Measurements from ENCODE around the gene PAQR7.

Gene PAQR7

GRCh38 chr1:25911162-25911561 is 35.7 kb upstream of the PAQR7 start:
- H3K9ac ChIP-seq (ENCODE audit: low read length): no peak overlapping the region
- H3K9me3 ChIP-seq (ENCODE audit: low read length): no peaks in the 10 kb centered on the region
- peaks cover 5% of the 10 kb centered on the region for H3K4me1 ChIP-seq (ENCODE audit: insufficient read depth, low read length)
- no peak overlapping the region for H3K27ac ChIP-seq (ENCODE audit: low read depth, low read length)
- H3K27me3 ChIP-seq (ENCODE audit: control insufficient read depth in 1 of 2, insufficient read depth in 2 of 2, low read length in 2 of 2): no peaks in the 10 kb centered on the region
- no peaks in the 10 kb centered on the region for H3K36me3 ChIP-seq (ENCODE audit: insufficient read depth, low read length)
- H3K4me3 ChIP-seq (ENCODE audit: low read depth in 1 of 2, low read length in 2 of 2): no peak overlapping the region

DNA sequence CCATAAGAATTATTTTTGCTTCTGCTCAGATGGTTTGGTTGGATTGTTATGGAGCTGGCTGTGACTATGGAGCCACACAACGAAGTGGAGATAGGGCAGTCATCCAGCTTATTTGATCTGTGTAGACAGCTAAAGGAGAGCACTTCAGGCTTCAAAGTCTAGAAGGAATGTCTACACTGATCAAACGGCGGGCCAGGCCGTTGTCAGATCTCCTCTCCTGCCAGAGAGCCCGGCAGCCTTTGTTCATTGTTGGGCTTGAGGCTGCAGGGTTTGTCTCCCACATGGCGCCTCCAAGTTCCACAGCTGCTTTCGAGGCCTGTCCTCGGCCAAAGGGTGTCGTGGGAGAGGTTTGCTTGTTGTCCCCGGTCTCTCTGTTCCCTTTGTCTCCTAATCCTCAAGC is 33.5 kb upstream of the PAQR7 start:
- Histone ChIP-seq H3K4me1 (ENCODE audit: insufficient read depth, low read length) (peaks cover 16% of the 10 kb centered on the region), H3K27ac (ENCODE audit: low read depth, low read length) (no peak overlapping the region), H3K4me3 (ENCODE audit: low read depth in 1 of 2, low read length in 2 of 2) (peak overlapping the region in 1 of 2 donors; percentile 13), H3K27me3 (ENCODE audit: control insufficient read depth in 1 of 2, insufficient read depth in 2 of 2, low read length in 2 of 2) (no peaks in the 10 kb centered on the region), H3K36me3 (ENCODE audit: insufficient read depth, low read length) (no peaks in the 10 kb centered on the region), H3K9ac (ENCODE audit: low read length) (no peak overlapping the region), H3K9me3 (ENCODE audit: low read length) (no peaks in the 10 kb centered on the region)

DNA sequence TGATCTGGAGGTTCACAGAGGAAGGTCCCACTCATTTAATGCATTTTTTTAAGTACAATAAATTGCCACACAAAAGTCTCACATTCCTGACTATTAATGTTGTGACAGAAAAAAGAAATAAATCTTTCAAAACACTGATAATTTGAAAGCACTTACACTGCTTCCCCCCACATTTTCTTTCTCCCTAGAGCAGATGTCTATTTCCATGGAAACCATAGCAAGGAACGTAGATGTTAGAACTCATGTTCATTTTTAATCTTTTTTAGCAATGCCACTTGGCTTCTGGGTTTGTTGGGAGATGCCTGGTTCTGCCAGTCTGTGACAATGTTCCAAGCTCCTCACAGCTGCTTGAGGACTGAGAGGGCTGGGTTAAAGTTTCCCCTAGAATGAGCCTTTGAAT is 32.7 kb upstream of the PAQR7 start:
- H3K9ac ChIP-seq (ENCODE audit: low read length): no peak overlapping the region
- no peaks in the 10 kb centered on the region for H3K36me3 ChIP-seq (ENCODE audit: insufficient read depth, low read length)
- no peak overlapping the region for H3K27ac ChIP-seq (ENCODE audit: low read depth, low read length)
- no peaks in the 10 kb centered on the region for H3K27me3 ChIP-seq (ENCODE audit: control insufficient read depth in 1 of 2, insufficient read depth in 2 of 2, low read length in 2 of 2)
- no peak overlapping the region for H3K4me3 ChIP-seq (ENCODE audit: low read depth in 1 of 2, low read length in 2 of 2)
- H3K9me3 ChIP-seq (ENCODE audit: low read length): no peaks in the 10 kb centered on the region
- peaks cover 16% of the 10 kb centered on the region for H3K4me1 ChIP-seq (ENCODE audit: insufficient read depth, low read length)

DNA sequence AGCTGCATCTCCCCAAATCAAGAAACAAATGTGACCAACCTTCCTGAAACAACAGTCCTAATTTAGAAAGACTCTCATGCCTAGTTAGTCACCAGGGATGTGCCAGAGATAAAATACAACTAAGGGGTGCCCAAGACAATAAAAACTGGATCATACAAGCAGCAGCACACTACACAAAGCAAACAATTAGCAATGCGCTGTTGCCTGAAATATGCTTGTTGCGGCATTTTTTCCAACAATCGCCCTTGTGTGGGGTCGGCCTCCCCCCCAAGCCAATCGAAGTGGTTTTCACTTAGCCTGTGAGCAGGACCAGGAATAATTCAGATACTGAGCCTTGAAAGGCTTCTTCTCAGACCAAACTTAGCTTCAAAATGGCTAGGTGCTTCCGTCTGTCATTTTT is 32.1 kb upstream of the PAQR7 start:
- Histone ChIP-seq H3K4me3 (ENCODE audit: low read depth in 1 of 2, low read length in 2 of 2) (no peak overlapping the region), H3K9ac (ENCODE audit: low read length) (no peak overlapping the region), H3K9me3 (ENCODE audit: low read length) (no peaks in the 10 kb centered on the region), H3K4me1 (ENCODE audit: insufficient read depth, low read length) (peaks cover 16% of the 10 kb centered on the region), H3K27me3 (ENCODE audit: control insufficient read depth in 1 of 2, insufficient read depth in 2 of 2, low read length in 2 of 2) (no peaks in the 10 kb centered on the region), H3K36me3 (ENCODE audit: insufficient read depth, low read length) (no peaks in the 10 kb centered on the region), H3K27ac (ENCODE audit: low read depth, low read length) (no peak overlapping the region)

DNA sequence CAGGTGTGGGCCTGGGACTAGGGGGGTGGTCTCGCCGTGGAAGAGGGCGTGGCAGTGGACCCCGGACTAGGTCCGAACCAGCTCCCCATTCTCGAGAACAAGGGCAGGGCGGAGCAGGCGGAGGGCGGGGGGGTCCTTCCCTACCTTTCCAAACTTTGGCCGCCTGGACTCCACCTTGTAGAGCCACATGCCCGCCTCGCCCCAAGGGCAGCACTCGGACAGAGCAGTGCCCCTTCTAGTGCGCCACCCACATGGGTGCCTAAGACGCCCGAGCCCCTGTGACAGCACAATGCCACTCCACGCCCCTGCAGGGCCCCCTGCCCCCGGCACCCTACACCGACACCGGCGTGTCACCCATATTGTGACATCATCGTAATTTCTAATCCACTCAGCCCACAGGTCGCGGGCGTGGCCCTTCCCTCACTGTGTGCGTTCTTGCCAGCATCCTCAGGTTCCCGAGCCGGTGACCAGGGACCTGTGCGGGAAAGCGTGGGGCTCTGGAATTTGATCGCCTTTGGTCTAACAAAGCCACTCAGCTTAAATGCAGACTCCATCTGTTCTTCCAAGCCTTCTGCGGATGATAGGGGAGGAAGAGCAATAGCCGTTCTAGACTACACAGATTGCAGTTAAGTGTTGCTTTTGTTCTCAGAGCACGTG is 31.3 kb upstream of the PAQR7 start:
- Histone ChIP-seq H3K27me3 (ENCODE audit: control insufficient read depth in 1 of 2, insufficient read depth in 2 of 2, low read length in 2 of 2) (no peaks in the 10 kb centered on the region), H3K9ac (ENCODE audit: low read length) (no peak overlapping the region), H3K9me3 (ENCODE audit: low read length) (no peaks in the 10 kb centered on the region), H3K36me3 (ENCODE audit: insufficient read depth, low read length) (no peaks in the 10 kb centered on the region), H3K27ac (ENCODE audit: low read depth, low read length) (peak overlapping the region; percentile 44), H3K4me1 (ENCODE audit: insufficient read depth, low read length) (peaks cover 16% of the 10 kb centered on the region), H3K4me3 (ENCODE audit: low read depth in 1 of 2, low read length in 2 of 2) (peak overlapping the region; percentile 45 to 68)

DNA sequence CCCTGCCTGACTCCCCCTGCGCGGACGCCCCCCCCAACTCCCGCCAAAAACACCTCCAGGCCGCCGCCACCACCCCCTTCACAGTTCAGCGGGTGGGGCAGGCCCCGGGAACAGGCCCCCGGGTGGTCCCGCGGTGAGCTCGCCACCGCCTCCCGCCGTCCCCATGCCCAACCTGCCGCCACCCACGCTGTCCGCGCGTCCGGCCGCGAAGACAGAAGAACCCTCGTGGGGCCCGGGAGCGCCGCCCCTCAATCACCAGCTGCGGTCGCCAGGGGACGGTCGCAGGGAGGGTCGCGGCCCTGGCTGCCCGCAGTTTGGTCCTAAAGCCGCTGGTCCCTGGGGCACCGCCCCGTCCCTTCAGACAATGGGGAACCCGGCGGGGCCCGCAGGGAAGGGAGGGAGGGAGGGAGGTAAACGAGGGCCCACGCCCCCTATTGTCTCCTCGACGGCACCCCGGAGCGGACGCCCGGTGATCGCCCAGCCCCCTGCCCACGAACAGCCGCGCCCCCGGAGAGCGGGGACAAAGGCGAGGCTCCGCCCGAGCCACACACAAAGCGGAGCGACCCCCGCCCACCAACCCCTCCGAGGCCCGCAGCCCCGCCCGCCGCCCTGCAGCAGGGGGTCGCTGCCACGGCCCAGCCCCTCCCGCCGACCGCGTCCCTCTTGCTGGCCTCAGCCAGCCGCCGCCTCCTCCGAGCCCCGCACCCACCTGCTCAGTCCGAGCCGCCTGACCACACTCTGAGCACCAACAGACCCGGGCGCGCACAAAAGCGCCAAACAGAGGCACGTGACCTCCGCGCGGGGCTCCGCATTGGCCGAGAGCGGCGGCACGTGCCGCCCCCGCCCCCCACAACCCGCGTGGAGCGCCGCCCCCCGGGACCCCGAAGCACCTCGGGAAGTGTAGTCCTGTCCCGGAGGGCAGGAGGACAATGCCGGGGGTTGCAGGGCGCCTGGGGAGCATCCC is 30.5 kb upstream of the PAQR7 start, which contains the start of gene STMN1:
TSS of gene STMN1 (minus strand) at position 740 of the 964 bp plus-strand sequence. CDS start 1,743 bp downstream, outside the sequence.
- Histone ChIP-seq H3K27me3 (ENCODE audit: control insufficient read depth in 1 of 2, insufficient read depth in 2 of 2, low read length in 2 of 2) (no peaks in the 10 kb centered on the region), H3K4me1 (ENCODE audit: insufficient read depth, low read length) (peaks cover 16% of the 10 kb centered on the region), H3K9me3 (ENCODE audit: low read length) (no peaks in the 10 kb centered on the region), H3K9ac (ENCODE audit: low read length) (peak within 1 kb of the TSS; percentile 66), H3K4me3 (ENCODE audit: low read depth in 1 of 2, low read length in 2 of 2) (peak within 1 kb of the TSS; percentile 87 to 90), H3K27ac (ENCODE audit: low read depth, low read length) (peak within 1 kb of the TSS; percentile 44), H3K36me3 (ENCODE audit: insufficient read depth, low read length) (peaks cover 6% of the 10 kb centered on the region)

- H3K9me3 ChIP-seq (ENCODE audit: low read length): no peaks in the 10 kb centered on the region
- peak overlapping the region; percentile 66 for H3K9ac ChIP-seq (ENCODE audit: low read length)
- H3K27me3 ChIP-seq (ENCODE audit: control insufficient read depth in 1 of 2, insufficient read depth in 2 of 2, low read length in 2 of 2): no peaks in the 10 kb centered on the region
- H3K27ac ChIP-seq (ENCODE audit: low read depth, low read length): peak overlapping the region; percentile 19
- peak overlapping the region; percentile 30 to 90 for H3K4me3 ChIP-seq (ENCODE audit: low read depth in 1 of 2, low read length in 2 of 2)
- H3K4me1 ChIP-seq (ENCODE audit: insufficient read depth, low read length): peaks cover 16% of the 10 kb centered on the region
- peaks cover 11% of the 10 kb centered on the region for H3K36me3 ChIP-seq (ENCODE audit: insufficient read depth, low read length)
These were observed 29.6 kb upstream of the PAQR7 start for GRCh38 chr1:25904943-25905679.

DNA sequence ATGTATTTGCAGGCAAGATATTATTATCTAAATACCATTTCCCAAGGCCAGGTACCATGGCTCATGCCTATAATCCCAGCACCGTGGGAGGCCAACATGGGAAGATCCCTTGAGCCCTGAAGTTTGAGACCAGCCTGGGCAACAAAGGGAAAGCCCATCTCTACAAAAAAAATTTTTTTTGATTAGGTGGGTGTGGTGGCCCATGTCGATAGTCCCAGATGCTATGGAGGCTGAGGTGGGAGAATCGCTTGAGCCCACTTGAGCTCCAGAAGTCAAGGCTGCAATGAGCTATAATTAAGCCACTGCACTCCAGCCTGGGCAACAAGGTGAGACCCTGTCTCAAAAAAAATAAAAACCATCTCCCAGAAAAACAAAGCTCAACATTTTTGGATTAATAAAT is 28.5 kb upstream of the PAQR7 start:
- Histone ChIP-seq H3K4me1 (ENCODE audit: insufficient read depth, low read length) (peaks cover 16% of the 10 kb centered on the region), H3K27ac (ENCODE audit: low read depth, low read length) (no peak overlapping the region), H3K4me3 (ENCODE audit: low read depth in 1 of 2, low read length in 2 of 2) (no peak overlapping the region)

DNA sequence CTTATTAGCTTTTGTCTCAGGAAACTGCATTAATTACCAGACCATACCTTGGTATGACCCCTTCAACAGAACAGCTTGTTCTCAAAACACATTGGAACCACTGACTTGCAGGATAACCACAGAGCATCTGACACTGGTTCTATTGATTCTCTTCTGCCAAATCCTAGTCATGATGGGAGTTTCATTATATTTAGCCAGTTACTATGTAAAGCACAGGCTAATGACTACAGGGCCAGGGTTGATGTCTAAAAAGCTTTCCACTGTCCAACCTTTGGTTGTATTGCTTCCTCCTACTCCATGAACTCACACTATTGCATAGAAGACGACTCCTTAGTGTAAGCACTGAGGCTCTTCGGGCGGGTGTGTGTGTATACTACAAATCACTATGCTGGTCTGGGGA is 27.0 kb upstream of the PAQR7 start:
- Histone ChIP-seq H3K27ac (ENCODE audit: low read depth, low read length) (no peak overlapping the region), H3K27me3 (ENCODE audit: control insufficient read depth in 1 of 2, insufficient read depth in 2 of 2, low read length in 2 of 2) (no peaks in the 10 kb centered on the region), H3K4me3 (ENCODE audit: low read depth in 1 of 2, low read length in 2 of 2) (no peak overlapping the region), H3K9ac (ENCODE audit: low read length) (no peak overlapping the region), H3K9me3 (ENCODE audit: low read length) (no peaks in the 10 kb centered on the region), H3K4me1 (ENCODE audit: insufficient read depth, low read length) (peaks cover 16% of the 10 kb centered on the region), H3K36me3 (ENCODE audit: insufficient read depth, low read length) (peaks cover 24% of the 10 kb centered on the region)

More for the DNA sequence above, 28.5 kb upstream of the PAQR7 start:
- H3K36me3 ChIP-seq (ENCODE audit: insufficient read depth, low read length): peaks cover 19% of the 10 kb centered on the region
- no peak overlapping the region for H3K9ac ChIP-seq (ENCODE audit: low read length)
- H3K27me3 ChIP-seq (ENCODE audit: control insufficient read depth in 1 of 2, insufficient read depth in 2 of 2, low read length in 2 of 2): no peaks in the 10 kb centered on the region
- H3K9me3 ChIP-seq (ENCODE audit: low read length): no peaks in the 10 kb centered on the region

DNA sequence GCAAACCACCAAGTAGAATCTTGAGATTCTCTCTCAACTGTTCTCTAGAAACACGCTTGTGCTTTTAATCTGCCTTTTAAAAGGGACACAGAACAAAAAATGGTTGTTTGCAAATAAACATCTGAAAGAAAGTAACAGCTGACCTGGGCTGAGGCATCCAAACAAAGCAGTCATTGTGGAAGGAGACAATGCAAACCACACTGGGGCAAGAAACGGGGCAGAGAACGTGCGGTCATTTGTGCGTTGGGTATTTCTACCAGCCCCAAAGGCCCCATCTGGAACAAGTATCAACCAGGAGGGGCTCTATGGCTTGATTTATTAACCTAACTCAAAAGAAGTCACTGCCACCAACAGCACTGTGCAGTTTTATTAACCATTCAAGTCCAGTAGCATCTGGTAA is 24.7 kb upstream of the PAQR7 start:
- no peak overlapping the region for H3K9ac ChIP-seq (ENCODE audit: low read length)
- no peaks in the 10 kb centered on the region for H3K9me3 ChIP-seq (ENCODE audit: low read length)
- H3K4me1 ChIP-seq (ENCODE audit: insufficient read depth, low read length): peaks cover 17% of the 10 kb centered on the region
- H3K27me3 ChIP-seq (ENCODE audit: control insufficient read depth in 1 of 2, insufficient read depth in 2 of 2, low read length in 2 of 2): no peaks in the 10 kb centered on the region
- no peak overlapping the region for H3K27ac ChIP-seq (ENCODE audit: low read depth, low read length)
- no peak overlapping the region for H3K4me3 ChIP-seq (ENCODE audit: low read depth in 1 of 2, low read length in 2 of 2)
- peaks cover 24% of the 10 kb centered on the region for H3K36me3 ChIP-seq (ENCODE audit: insufficient read depth, low read length)

DNA sequence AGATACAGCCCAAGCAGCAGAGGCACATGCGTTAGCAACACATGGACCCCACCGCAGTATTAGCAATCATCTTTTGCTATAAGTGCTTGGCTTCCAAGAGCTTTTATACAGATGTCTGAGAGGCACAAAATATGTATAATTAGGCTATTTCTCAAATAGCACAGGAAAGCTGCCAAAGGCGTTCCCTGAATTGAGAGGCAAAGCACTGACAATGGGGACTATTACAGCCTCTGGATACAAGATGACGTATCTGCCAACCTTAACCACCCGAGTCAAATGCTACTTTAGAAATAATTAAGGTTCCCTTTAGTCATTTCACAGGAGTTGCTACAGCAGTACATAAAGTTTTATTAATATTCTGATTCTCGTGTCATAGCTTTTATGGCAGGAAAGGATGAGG is 24.3 kb upstream of the PAQR7 start:
- Histone ChIP-seq H3K9me3 (ENCODE audit: low read length) (no peaks in the 10 kb centered on the region), H3K36me3 (ENCODE audit: insufficient read depth, low read length) (peaks cover 24% of the 10 kb centered on the region), H3K4me1 (ENCODE audit: insufficient read depth, low read length) (peaks cover 13% of the 10 kb centered on the region), H3K9ac (ENCODE audit: low read length) (no peak overlapping the region), H3K4me3 (ENCODE audit: low read depth in 1 of 2, low read length in 2 of 2) (no peak overlapping the region), H3K27ac (ENCODE audit: low read depth, low read length) (no peak overlapping the region), H3K27me3 (ENCODE audit: control insufficient read depth in 1 of 2, insufficient read depth in 2 of 2, low read length in 2 of 2) (no peaks in the 10 kb centered on the region)
